ENCODE measurements around the gene RALGAPA2.

RALGAPA2 gene

DNA sequence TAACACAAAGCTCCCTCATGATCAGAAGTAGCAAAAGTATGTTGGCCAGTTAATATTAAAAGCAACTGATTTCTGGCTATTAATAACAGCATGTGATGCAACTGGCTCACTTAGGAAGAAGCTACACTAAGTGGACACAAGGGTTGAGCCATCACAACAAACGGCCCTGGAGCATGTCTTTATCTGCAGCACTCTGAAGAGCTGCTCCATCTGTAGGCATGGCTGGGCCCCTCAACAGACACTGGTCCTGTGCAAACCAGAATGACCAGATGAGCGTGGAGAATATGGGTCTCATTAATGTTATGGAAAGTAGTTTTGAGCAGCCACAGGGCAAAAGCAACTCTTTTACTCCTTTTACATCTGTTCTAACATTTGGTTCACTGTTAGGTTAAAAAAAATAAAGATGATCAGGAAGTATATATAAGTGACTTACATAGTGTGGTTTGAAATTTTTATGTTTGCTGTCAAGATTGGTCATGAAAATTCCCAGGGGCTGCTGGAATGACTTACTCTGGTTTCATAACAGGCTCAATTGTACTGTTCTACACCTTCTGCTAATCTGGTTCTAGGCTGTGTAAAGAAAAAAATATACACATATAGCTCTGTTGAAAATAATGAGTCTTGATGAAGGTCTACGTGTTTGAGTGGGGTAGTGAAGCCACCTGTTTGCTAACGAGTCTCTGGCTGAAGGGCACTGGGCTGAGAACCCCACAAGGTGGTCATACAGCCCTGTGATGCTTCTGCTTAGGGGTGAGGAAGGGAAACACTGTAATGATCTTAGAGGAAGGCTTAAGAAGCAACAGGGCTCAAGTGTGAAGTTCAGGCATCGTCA is 286.4 kb downstream of the RALGAPA2 start:
- no peak for DNase-seq

DNA sequence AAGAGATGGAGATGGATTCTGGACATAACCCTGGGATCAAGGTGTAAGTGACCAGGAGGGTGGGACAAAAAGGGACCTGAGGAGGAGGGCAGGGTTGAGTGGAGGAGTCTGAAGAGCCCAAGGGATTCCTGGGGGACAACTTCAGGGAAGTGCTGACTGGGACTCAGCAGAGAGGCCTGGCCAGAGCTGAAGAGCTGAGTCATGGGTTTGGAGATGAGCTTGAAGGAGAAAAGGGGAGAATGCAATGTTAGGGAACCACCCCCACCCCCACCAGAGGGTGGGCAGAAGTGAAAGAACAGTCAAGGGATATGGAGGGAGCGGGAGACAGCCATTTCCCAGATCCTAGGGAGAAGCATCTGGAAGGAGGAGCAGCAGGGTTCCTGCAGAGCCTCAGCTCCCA is 289.3 kb downstream of the RALGAPA2 start:
- DNase-seq, result no peak

DNA sequence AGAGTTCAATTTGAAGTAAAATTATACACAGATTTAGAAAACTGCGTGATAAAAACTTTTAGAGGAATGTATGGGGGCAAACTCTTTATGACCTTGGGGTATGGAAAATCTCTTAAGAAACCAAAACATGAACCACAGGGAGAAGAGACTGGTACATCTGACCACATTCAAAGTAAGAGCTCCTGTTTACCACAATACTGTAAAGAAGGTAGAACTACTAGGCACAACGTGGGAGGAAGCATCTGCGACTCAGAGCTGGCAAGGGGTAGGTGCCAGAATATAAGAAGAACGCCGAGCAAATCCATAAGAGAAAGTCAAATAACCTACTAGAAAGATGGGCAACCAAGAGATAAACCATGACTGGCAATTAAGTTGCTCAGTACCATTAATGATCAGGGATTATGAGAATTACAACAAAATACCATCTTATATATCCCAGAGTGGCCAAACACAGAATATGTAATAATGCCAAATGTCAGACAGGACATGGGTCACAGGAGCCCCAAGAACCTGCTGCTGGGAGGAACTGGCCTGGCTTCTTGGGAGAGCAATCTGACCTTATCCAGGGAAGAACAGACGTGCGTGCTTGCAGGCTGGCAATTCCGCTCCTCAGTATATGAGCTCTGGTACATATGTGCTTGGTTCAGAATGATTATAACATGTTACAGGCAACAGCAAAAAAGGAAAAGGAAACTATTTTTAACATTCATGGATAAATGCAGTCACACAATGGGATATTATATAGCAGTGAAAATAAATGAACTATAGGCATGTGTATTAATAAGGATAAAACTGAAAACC is 294.4 kb downstream of the RALGAPA2 start:
- DNase-seq, result no peak

DNA sequence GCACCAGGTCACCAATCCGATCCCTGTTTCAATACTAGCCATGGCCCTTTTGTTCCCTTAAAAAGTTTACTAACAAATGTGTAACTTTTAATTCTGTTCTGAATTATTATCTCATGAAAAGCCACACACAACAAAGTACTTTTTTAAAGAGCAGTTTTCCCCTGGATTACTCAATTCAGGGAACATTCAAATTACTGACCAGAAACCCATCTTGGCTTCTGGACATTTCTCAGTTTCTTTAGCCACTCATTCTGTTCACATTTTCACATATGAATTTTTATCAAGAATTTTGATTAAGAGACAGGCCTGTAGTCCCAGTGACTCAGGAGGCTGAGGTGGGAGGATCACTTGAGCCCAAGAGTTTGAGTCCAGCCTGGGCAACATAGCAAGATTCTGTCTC is 297.1 kb downstream of the RALGAPA2 start:
- DNase-seq, result no peak

DNA sequence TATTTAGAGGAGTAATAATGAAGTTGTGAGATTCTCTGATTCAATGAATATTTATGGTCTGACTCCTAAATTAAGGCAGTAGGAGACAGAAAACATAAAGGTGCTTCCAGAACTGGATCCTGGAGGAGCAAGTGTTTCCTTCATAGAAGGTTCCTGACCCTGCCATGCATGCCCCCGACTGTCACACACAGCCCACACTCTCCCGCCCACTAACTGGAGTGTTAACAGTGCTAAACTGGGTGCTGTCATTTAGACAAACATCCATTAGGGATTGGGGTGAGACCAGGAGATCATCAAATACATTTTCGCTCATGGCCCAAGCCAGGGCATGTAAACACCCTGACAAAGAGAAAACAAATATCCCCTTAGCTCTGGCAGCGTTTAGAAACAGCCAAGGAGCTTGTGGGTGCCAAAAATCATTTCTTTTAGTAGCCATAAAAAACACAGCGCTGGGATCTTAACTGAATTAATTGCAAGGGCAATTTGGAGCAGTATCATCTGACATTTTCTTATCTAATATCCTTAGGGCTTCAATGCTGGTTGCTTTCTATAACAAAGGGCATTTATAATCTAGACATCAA is 297.7 kb downstream of the RALGAPA2 start:
- no peak for DNase-seq

DNA sequence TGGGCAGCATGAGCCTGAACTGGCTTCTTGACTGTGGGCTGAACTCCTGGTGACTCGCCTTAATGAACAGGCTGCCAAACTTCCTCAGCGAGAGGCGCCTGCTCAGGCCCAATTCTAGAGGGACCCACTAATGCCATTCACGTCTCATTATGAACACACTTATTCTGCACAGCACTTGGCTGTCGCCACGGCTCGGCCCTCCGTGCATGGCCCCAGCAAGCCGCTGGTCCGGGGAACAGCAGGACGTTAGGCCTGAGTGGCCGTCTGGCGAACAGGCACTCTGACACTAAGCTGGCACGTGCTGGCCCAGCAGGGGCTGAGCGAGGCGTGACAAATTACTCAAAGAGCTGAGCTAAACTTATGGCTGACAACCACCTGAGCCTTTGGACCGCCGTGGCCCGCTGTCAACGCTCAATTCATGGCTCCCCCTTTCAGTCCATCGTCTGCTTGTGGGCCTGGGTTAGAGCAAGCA is 298.6 kb downstream of the RALGAPA2 start:
- DNase-seq, result no peak

DNA sequence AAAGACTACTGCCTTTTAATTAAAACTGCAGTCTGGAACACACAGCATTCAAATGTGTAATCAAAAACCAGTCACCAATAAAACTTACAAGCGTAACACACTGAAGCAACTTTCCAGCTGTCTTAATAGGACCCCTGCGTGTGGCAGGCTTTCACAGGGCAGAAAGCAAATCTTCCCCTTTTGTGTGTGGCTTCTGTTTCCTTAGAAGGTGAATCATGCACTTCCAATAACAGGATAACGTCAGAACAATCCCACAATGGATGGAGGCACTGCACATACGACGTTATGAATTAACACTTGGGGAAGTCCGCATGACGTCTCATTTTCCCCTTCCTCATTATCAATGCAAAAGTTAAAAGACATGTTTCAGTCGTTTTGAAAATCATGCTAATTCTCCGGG is 299.7 kb downstream of the RALGAPA2 start:
- DNase-seq, result no peak

DNA sequence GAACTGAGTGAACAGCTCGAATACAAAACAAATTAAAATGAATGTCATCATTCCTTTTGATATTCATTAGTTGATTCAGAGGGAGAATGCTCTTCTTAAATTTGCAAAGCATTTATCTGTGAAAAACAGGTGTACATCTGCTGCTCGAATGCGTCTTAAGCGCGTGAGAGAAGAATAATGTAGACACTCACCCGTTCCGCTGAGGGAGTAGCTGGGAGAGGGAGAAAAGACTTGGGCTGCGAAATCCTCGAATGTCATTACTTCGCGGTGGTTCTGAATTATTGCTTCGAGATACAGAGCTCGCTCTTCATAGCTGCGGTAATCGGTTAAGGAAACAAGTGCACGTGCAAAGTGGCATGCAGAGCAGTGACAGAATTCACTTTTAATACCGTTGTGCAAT is 300.6 kb downstream of the RALGAPA2 start:
- DNase-seq, result no peak

DNA sequence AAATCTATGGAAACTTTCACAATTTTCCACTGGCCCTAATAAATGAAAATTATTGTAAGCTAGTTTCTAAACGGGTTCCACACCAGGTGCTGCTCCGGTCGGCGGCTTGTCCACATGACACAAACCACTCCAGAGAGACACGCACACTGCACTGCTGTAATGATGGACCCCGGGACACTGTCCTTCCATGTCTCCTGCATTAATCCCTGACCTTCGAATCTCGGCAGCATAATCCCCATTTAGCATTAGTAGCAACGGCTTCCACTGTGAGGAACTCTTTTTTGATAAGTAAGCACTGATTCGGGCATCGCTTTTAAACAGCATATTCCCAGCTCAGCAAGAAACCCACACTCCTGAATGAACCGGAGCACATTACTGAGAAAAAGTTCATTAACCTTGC is 301.0 kb downstream of the RALGAPA2 start:
- DNase-seq, result no peak

DNA sequence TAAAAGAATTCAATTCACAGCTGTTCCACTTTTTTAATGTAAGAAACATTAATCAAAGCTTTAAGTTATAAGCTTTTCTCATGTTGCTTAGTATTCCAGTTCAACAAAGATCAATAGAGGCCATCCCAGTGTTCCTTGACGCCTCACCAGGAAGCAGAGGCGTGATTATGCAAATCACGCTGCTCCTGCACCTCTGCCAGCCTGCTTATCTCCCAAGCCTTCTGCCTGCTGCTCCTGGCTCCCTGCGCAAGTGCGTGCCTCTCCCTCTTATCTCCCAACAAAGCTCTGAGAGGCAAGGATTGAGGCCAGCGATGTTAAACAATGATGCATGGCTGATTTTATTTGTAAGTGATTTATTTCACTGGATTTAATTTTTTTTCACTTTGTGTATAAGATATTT is 301.8 kb downstream of the RALGAPA2 start:
- no peak for DNase-seq

DNA sequence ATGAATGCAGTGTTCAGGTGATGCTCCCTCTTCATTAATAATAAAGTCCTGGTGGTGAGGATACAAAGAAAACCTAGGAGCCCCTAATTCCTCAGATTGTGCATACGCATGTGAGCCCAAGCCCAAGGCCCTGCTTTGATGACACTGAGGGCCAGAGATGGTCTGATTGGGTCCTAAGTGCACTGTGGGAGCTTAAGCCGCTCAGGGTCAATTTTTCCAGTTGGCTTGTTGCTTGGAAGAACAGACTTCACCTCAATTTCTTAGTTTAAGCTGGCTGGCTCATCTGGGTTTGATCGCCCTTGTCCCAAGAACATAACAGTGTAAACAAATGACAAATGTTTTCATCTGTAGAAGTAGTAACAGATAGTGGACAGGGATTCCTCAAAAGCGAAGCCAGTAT is 303.1 kb downstream of the RALGAPA2 start:
- no peak for DNase-seq

DNA sequence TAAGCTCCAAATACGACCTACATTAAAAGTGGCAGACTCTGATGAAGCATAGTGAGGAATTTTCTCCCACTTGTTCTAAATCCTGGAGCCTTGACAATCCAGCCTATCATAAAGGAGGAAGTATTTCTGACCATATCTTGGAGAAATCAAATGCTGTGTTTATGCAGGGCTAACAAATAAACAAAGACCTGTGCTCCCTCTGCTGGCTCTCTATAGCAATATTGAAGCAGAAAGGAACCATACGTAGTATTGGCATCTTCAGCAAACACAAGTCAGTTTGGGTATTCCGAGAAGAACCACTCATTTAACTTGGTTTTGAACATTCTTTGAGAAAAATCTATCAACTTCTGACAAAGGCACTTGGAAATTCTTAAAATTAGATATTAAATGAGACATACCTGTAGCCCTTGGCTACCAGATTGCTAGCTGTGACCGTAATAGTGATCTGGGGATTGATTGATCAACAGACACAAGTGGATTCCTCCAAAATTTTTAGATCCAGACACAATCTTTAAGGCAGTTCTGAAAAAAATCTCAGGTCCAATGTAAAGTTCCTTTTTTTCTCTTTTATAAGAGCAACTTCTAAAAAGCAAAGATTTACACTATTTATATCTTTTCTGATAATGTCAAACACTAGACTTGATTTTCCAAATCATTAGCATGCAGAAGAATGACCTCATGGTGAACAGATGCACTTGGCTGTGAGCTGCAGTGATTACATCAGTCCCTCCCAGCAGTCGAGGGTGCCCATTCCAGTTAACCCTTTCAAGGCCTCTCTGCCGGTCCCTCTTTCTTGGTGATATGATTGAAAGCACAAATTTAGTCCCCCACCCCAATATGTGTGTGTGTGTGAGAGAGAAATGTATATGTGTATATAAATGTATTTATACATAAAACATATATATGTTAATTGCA is 304.3 kb downstream of the RALGAPA2 start:
- no peak for DNase-seq

DNA sequence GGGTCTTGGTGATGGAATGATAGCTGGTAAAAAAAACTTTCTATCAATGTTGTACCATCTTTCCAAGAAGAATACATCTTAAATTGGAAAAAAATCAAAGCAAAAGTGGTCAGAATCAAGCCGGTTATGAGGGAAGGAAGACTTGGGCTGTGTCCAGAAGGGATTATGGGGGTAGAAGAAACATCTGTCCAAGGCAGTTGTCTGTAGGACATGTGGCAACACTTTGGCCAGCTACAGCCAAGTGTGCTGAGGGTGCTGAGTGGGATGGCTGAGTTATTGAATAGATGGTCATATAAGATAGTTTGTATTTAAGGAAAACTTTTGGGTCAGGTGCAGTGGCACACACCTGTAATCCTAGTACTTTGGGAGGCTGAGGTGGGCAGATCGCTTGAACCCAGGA is 306.1 kb downstream of the RALGAPA2 start:
- no peak for DNase-seq

DNA sequence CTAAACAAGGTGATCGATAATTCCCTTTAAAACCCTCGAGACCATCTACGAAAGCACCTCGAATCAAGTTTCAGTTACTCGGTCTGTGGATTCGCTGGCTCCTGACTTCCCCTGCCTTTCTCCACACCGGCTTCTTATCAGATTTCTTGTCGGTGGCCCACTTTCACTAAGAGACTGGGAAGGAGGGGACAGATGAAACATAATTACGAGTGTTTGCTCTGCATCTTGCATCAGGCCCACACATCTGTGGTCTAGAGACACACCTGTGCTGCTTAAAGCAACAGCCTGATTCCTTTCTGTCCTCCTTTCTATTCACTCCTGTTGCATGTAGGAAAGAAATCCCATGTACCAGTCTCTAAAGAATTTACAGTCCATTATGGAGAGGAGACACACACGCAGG is 306.8 kb downstream of the RALGAPA2 start:
- no peak for DNase-seq

DNA sequence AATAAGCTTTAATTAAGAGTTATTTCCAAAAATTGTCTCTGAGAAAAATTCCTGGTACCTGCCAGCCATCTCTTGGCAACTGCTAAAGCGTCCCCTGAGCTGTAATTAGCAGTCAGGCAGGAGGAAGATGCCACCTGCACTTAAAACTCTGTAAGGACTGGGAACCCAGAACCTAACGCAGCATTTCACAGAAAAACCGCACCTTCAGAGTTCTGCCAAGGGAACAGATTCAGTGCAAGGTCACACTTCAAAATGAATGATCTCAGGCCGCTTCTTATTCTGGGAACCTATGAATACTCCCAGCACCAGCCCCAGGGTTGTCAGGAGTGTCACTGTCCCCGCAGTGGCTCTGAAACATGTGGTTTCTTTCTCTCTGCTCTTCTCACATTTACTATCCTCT is 307.8 kb downstream of the RALGAPA2 start:
- DNase-seq, result no peak

DNA sequence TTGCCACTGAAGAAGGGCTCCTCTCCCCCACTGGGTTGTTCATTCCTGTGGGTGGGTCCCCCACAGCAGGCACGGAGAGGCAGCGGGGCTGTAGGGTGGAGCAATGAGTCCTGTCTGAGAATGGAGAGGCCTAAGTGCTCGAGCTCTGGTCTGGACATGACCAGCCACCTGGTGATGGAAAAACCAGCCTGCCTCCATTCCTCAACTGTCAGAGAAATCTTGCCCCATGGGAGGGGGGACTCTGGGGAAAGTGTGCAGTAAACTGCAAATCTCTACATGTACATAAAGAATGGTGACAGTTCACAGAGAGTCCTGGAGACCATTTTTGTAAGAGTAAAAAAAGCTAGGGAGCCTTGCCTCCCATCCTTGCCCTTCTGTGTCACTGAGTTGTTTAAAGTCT is 310.5 kb downstream of the RALGAPA2 start:
- no peak for DNase-seq

DNA sequence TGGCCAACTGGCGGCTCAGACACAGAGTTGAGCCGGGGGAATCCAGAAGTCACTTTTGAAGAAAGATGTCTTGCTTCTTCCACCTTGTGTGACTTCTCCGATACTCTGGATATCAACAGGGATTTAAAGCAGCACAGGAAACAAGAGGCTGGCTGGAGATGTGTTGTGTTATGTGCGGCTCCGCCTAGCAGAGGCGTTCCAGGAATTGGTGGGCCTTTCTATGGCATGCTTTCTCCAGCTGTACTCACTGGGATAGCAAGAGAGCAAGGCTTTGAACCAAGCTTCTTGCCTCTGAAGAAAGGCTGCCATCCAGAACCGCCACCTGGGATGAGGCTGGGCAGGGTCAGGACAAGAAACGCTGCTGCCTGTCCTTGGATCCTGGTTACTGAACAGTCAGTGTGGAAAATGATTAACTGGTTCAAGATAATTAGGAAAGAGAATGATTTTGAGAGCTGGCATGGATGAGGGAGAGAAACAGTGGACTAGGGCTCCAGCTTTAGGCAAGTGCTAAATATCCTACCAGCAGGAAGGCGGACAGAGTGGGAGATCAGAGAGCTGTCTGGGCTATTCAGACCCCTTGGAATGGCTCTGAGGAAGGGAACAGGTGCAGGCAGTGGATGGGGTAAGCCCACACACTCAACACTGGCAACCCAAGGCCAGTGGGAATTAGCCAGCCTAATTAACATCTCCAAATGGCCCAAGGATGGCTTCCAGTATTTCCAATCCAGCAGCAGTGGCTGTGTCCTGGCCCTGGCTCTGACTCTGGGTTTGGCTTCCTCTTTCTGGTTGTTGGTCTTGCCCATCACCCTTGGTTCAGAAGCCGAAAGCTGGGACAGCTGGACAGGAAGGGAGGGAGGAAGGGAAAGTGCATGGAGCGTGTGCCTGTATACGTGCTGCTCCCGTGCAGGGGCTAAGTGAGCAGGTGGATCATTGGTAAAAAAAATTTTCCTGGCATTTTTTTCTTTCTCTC is 312.6 kb downstream of the RALGAPA2 start:
- no peak for DNase-seq

DNA sequence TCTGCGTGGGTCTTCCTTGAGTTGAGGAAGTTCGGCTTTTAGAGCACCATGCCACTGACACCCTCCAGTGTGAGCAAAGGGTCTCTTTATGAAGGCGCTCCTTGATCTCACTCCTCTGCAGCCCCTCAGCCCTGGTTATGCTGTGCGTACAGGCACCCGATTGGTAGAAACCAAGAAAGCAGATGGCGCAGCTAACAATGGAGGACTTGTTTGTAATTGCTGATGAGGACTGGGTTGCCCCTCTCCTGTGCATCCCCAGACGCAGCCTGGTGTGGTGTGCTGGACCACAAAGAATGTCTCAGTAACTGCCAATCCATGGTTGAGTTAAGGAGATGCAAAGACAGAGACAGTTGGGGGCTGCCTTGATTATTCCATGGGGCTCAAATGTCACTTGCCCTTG is 314.3 kb downstream of the RALGAPA2 start:
- DNase-seq, result no peak

DNA sequence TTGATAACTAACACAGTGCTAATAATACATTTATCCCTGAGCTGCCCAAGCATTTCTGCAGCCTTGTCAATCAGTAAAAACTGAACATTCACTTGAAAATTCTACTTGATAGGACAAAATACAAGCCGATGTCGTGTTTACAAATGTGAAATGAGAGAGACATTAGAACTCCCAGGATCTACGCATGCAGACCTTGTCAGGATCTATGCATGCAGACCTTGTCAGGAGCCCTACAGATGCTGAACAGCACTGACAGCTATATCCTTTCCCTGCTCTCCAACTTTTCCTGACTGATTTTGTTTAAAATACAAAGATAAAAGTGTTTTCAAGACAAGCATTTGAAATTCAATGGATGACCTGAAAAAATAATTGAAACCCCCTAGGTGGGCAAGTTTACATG is 315.6 kb downstream of the RALGAPA2 start:
- DNase-seq, result no peak

DNA sequence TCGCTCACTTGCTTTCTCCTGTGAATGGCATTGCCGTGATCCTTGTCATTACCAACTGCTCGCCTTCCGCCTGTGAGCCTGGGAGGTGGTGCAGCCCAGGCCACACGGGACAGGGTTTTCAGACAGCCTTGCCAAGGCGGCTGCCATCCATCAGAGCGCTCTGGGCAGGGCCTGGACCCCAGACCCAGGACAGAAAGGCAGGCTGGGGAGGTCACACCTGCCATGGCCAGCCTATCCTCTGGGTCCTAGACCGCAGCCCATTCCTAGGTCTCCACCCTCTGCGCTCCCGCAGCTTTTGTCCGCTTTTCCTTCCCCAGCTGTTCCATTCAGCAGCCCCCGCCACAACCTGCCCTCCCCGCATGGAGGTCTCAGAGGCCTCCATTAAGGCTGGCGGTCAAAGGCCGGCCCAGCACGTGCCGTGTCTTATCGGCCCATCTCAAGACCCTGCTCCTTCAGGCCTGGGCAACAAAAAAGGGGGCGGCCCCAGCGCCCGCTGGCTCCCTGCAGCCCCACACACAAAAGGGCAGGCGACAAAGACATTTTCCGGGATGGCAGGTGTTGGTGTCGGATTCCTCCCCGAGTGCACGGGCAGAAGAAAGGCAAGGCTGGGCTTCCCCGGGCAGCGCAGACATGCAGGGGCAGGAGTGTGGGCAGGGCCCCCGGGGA is 316.4 kb downstream of the RALGAPA2 start:
- no peak for DNase-seq

DNA sequence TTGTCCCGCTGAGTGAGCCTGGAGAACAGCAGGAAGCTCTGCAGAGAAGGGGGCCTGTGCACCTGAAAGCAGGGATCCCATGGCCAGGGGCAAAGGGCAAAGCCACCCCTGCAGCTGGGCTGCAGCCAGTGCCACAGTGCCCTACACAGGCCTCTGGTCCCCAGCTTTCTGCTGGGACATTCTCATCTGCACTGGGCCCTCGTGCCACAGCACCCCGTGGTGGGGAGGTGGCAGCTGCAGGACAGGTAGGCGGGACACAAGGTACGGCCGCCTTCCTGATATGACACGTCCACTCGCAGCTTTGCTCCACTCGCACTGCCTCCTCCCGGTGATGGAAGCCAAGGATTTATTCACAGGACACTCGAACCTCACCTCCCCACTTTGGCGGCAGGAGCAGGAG is 317.4 kb downstream of the RALGAPA2 start:
- DNase-seq, result no peak

Data from NK-92 treated with Interleukin-12 subunit alpha and Interleukin-12 subunit beta, amount 100 ng/mL, for 24 hours (cell line).